ENCODE measurements around the gene DMD. TPM values are rescaled to one million over a fixed set of nuclear protein-coding genes. Genes with fewer than 3 reads are reported as not detected.
"Not testable (repeated sequence)": the region's sequence is repeated elsewhere in the genome, so short reads cannot be mapped to it uniquely, and the experiment has no call there.

The DMD gene
- total RNA-seq, result 116 TPM
- long read RNA-seq, full-length matches to known transcripts, result 3 of 14 reads
- long read RNA-seq, partial matches to known transcripts, result 9 of 14 reads
- long read RNA-seq, other reads (novel, unspliced or antisense), result 2 of 14 reads

GRCh38 chrX:33211356-33212260 is at the start of gene DMD:
DMD (minus strand) TSS chrX:33211549; CDS start chrX:33211312, 237 bp downstream.
- DNase-seq (ENCODE audit: missing footprints), result no peak
- peak; percentile 99 for ATAC-seq
- intact Hi-C loops (cut with DNase I), result no loop called here

DNA sequence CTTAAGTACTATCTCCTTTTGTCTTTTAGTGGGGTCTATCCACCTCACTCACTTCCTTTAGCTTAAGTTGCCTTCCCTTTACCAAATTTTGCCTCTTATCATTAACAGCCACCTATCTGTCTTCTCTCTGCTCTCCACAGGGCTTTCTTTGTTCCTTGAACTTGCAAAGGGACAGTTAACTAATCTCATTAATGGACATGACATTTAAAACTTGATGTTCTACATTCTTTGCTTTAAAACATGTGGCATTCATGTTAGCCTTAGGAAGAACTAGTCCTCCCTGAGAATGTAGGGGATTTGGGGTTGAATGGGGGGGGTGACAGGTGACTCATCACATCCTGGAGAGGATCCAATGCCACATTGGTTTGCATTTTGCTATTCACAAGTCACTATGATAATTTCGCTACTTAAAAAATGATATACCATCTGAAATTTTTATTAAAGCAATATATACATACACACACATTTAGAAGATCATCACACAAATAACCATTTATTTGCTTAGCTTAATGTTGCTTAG is 41.0 kb upstream of the DMD start:
- ATAC-seq, result no peak
- intact Hi-C loops (cut with DNase I), result no loop called here
- no peak for DNase-seq (ENCODE audit: missing footprints)

- DNase-seq (ENCODE audit: missing footprints), result no peak
- intact Hi-C loops (cut with DNase I), result no loop called here
- no peak for ATAC-seq
Measured at GRCh38 chrX:33218819-33219218, 7.5 kb upstream of the DMD start.

DNA sequence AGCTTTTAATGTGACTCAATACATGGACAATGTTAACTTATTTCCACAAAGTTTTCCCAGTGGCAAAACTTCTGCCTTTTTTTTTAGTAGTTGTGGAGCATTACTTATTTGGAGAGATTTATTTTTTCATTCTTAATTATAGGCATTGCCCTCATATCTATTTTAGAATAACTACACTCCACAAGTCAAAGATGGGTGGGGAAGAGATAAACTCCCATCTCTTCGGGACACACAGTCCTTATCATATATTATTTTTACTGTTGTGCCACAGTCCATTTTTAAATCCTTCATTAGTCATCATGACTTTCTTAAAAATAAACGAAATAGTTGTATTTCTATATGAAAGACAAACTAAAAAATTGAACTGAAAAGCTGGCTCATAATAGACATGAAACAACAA is 1.2 kb downstream of the DMD start:
- ATAC-seq, result no peak
- intact Hi-C loops (cut with DNase I), result no loop called here

GRCh38 chrX:33207056-33207455 is 4.3 kb downstream of the DMD start:
- ATAC-seq (no peak), DNase-seq (ENCODE audit: missing footprints) (no peak)
- intact Hi-C loops (cut with DNase I), result no loop called here

More for the DNA sequence above, 1.2 kb downstream of the DMD start:
- DNase-seq (ENCODE audit: missing footprints), result no peak

GRCh38 chrX:33205321-33205720 is 6.0 kb downstream of the DMD start:
- DNase-seq (ENCODE audit: missing footprints), result no peak
- intact Hi-C loops (cut with DNase I), result no loop called here
- ATAC-seq, result no peak

GRCh38 chrX:33204889-33205288 is 6.5 kb downstream of the DMD start:
- ATAC-seq (peak; percentile 79), DNase-seq (ENCODE audit: missing footprints) (no peak)
- intact Hi-C loops (cut with DNase I), result no loop called here

DNA sequence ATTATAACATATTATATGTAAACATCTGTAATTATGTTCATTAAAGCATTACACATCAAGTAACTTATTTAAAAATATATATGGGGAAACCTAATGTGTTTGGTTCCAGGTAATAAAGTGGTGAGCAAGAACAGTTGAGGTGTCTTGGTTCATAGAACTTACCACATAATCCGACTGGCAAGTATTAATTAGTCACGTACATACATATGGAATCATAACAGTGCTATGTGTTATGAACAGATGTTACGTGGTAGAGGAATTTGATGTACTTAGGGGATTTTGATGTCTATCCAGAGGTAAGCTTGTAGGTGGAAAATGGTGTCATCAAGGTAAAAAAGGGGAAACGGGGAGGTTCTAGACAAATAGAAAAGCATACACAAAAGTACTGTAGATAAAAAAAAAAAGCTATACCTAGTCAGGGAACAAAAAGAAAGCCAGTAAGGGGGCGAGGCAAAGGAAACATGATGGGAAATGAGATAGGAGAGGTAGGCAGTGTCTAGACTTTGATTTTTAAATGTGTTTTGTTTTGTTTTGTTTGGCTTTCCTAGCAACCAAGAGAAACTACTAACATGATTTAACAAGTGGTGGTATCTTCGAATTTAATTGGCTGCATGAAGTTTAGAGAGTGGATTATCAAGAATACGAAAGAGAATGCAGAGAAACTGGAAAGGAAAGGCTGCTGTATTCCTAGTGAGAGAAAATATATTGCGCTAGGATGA is 12.6 kb downstream of the DMD start:
- no peak for DNase-seq (ENCODE audit: missing footprints)
- intact Hi-C loops (cut with DNase I), result no loop called here
- ATAC-seq, result no peak

DNA sequence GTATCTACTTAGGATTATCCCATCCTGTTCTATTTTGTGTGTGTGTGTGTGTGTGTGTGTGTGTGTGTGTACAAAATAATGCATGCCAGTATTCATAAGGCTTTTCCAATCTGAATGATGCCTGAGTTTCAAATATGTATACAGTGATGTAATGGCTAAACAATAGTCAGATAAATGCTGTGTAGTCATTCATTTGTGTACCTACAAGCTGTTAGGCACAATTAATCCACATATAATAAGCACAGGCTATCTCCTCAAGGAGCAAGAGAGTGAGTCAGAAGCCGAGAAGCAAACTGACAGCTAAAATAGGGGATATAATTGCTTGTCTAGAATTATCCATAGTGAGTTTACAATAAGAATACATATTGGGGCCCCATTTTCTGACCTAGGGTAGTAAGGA is 15.7 kb downstream of the DMD start:
- intact Hi-C loops (cut with DNase I), result no loop called here
- ATAC-seq, result no peak
- DNase-seq (ENCODE audit: missing footprints), result no peak

- no peak for DNase-seq (ENCODE audit: missing footprints)
- intact Hi-C loops (cut with DNase I), result no loop called here
- ATAC-seq, result no peak
Measured at GRCh38 chrX:33194876-33195433, 16.4 kb downstream of the DMD start.

- ATAC-seq (no peak), DNase-seq (ENCODE audit: missing footprints) (no peak)
- intact Hi-C loops (cut with DNase I), result no loop called here
Measured at GRCh38 chrX:33194289-33194688, 17.1 kb downstream of the DMD start.

DNA sequence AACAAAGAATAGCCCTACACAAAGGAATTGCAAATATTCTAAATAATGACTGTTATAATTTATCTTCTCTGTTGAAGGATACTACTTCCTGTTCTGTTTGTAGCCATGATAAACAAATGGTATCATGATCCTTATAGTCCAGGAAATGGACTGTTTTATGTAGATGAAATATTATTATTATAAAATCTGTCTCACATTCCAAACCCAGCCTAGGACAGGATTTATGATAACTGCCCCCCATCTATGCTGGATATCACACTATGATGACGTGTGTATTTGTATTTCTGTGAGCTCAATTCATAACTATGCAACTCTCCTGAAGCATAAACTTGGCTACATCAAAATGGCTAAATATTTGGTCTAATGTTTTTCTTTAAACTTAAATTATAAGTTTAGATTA is 21.3 kb downstream of the DMD start:
- intact Hi-C loops (cut with DNase I), result no loop called here
- ATAC-seq (no peak), DNase-seq (ENCODE audit: missing footprints) (no peak)

DNA sequence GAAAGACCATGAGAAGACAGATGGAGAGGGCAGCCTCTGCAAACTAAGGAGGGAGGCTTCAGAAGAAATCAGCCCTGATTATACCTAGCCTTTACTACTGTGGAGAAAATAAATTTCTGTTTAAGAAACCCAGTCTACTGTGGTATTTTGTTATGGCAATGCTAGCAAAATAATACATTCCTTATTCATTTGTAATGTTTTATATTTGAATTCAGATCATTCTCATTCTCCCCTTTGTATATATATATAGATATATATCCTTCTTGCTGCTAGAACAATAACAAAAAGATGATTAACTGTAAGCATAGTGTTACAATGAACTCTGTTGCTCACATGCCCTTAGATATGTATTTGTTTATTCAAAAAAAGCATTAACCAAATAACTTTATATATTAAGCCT is 22.5 kb downstream of the DMD start:
- DNase-seq (ENCODE audit: missing footprints), result no peak
- ATAC-seq, result no peak
- intact Hi-C loops (cut with DNase I), result no loop called here

GRCh38 chrX:33188286-33188685 is 23.1 kb downstream of the DMD start:
- intact Hi-C loops (cut with DNase I), result no loop called here
- DNase-seq (ENCODE audit: missing footprints) (no peak), ATAC-seq (no peak)

DNA sequence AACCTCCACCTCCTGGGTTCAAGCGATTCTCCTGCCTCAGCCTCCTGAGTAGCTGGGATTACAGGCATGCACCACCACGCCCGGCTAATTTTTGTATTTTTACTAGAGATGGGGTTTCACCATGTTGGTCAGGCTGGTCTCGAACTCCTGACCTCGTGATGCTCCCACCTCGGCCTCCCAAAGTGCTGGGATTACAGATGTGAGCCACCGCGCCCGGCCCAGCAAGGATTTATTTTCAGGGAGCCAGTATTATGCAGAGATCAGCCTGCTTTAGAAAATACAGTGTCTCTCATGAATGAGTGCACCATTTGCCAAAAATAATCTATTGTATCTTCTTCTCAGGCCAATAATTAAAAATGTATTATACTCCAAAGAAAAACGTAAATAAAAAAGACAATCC is 26.5 kb downstream of the DMD start:
- intact Hi-C loops (cut with DNase I); ATAC-seq; DNase-seq (ENCODE audit: missing footprints): not testable (repeated sequence)

- ATAC-seq (peak; percentile 88), DNase-seq (ENCODE audit: missing footprints) (no peak)
- intact Hi-C loops (cut with DNase I), result no loop called here
Measured at GRCh38 chrX:33183361-33183760, 28.0 kb downstream of the DMD start.

GRCh38 chrX:33178690-33179089 is 32.7 kb downstream of the DMD start:
- intact Hi-C loops (cut with DNase I), result no loop called here
- no peak for DNase-seq (ENCODE audit: missing footprints)
- ATAC-seq, result no peak

- ATAC-seq, result no peak
- DNase-seq (ENCODE audit: missing footprints), result no peak
- intact Hi-C loops (cut with DNase I), result no loop called here
Measured at GRCh38 chrX:33178218-33178617, 33.1 kb downstream of the DMD start.

- no peak for DNase-seq (ENCODE audit: missing footprints)
- intact Hi-C loops (cut with DNase I), result no loop called here
- ATAC-seq, result no peak
Measured at GRCh38 chrX:33175201-33175600, 36.1 kb downstream of the DMD start.
